Measurements from ENCODE around the gene GRIK4. TPM values are rescaled to one million over a fixed set of nuclear protein-coding genes. Genes with fewer than 3 reads are reported as not detected.

Gene GRIK4
- total and polyA plus RNA-seq, 11 donors, result 0.04 to 0.45 (median 0.12) TPM; not detected in 6

DNA sequence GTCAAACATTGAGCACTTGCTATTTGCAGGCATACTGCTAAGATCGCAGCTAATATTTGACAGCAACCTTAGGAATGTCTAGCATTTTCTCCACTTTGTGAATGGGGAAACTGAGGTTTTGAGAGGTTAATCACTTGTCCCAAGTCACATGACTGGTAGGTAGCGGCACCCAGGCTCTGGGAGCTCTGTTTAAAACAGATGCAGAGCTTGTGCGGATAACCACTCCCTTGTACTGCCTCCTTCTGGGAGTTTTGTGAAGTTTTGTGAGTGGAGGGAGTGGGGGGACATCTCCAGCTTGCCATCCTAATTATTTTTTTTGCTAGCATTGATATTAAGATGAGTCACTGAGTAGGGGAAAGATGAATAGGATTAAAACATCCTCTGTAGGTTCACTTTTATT is 134.7 kb downstream of the GRIK4 start:
- 62 to 76% (median 72%) methylated on average over 3 of the region's 3 CpGs for WGBS, 4 donors
- no peak for ATAC-seq
- no peaks in the 10 kb centered on the region for H3K4me1 ChIP-seq
- DNase-seq, result no peak
- H3K9me3 ChIP-seq, result no peaks in the 10 kb centered on the region
- no peaks in the 10 kb centered on the region for H3K36me3 ChIP-seq
- TF ChIP-seq POLR2A (IDR thresholded peaks at IDR 0.05), result no peak
- TF ChIP-seq, protein P1, sequence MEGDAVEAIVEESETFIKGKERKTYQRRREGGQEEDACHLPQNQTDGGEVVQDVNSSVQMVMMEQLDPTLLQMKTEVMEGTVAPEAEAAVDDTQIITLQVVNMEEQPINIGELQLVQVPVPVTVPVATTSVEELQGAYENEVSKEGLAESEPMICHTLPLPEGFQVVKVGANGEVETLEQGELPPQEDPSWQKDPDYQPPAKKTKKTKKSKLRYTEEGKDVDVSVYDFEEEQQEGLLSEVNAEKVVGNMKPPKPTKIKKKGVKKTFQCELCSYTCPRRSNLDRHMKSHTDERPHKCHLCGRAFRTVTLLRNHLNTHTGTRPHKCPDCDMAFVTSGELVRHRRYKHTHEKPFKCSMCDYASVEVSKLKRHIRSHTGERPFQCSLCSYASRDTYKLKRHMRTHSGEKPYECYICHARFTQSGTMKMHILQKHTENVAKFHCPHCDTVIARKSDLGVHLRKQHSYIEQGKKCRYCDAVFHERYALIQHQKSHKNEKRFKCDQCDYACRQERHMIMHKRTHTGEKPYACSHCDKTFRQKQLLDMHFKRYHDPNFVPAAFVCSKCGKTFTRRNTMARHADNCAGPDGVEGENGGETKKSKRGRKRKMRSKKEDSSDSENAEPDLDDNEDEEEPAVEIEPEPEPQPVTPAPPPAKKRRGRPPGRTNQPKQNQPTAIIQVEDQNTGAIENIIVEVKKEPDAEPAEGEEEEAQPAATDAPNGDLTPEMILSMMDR (IDR thresholded peaks at IDR 0.05), result no peak
- no peak overlapping the region for H3K4me3 ChIP-seq
- H3K27ac ChIP-seq, result no peak overlapping the region
- H3K27me3 ChIP-seq, result peaks cover 0 to 35% (median 5%) of the 10 kb centered on the region in 9 donors
- intact Hi-C loops (cut with DNase I), result no loop called here

DNA sequence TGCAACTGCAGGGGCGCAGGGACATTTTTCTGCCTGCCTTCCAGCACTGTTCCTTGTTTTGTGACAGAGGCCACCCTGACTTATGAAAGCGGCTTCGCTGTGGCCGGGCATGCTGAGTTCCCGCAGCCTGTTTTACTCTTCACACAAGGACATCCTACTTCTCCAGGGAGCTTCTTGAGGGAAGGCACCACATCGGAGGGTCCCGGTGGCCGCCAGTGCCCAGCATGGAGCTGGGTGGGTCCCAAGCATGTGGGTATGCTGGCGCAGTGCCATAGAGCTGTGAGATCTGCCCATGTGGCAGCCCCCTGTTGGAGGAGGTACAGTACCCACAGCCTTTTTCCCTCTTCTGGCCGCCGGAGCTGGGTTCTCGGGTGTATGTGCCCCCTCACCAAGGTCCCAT is 136.1 kb downstream of the GRIK4 start:
- no peak overlapping the region for H3K27ac ChIP-seq
- H3K36me3 ChIP-seq, result no peaks in the 10 kb centered on the region
- intact Hi-C loops (cut with DNase I), result no loop called here
- ATAC-seq (no peak), DNase-seq (no peak)
- no peaks in the 10 kb centered on the region for H3K9me3 ChIP-seq
- H3K4me1 ChIP-seq, result no peaks in the 10 kb centered on the region
- WGBS, 4 donors, result 81 to 89% (median 85%) methylated on average over 8 to 12 of the region's 12 CpGs
- peaks cover 0 to 29% (median 0%) of the 10 kb centered on the region in 9 donors for H3K27me3 ChIP-seq
- TF ChIP-seq, protein P1 (IDR thresholded peaks at IDR 0.05), result no peak
- TF ChIP-seq POLR2A (IDR thresholded peaks at IDR 0.05), result no peak
- no peak overlapping the region for H3K4me3 ChIP-seq

DNA sequence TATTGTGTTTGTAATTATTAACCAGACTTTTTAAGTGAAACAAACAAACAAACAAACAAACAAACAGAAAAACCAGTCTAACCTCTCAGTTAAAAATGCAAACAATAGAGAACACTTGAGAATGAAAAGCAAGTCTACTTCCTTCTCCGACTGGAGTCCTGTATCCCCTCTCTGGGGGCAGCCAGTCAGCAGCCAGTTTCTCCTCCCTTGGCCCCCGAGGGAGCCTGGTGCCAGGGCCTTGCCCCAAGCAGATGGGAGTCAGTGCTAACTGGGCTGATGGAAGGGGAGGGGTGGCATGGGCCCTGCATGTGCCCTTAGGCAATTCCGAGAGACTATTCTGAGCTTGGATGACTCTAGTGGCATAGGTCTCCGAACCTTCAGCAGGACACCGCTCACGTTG is 137.2 kb downstream of the GRIK4 start:
- ATAC-seq, result no peak
- DNase-seq, result no peak
- intact Hi-C loops (cut with DNase I), result no loop called here
- TF ChIP-seq POLR2A (IDR thresholded peaks at IDR 0.05), result no peak
- TF ChIP-seq, protein P1 (IDR thresholded peaks at IDR 0.05), result no peak
- 67 to 78% (median 73%) methylated on average over 6 of the region's 6 CpGs for WGBS, 4 donors
- Histone ChIP-seq H3K36me3 (no peaks in the 10 kb centered on the region), H3K4me1 (no peaks in the 10 kb centered on the region), H3K4me3 (no peak overlapping the region), H3K27me3 (peaks cover 0 to 33% (median 0%) of the 10 kb centered on the region in 9 donors), H3K27ac (no peak overlapping the region), H3K9me3 (no peaks in the 10 kb centered on the region)

DNA sequence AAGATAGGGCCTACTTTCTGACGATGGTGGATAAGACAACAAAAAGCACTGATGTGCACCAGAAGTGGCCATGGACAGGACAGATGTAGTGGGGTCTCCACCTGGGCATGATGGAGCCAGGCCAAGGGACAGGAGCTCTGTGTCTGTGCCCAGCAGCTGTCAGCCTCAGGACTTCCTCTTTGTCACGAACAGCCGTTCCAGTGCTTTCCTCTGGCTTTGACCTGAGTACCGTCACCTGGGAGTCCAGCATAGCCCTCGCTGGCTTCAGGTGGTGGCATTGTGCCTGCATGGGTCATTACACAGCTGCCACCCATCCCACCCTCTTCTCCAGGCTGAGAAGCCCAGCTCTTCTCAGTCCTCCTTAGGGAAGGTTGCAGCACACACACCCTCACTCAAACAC is 137.8 kb downstream of the GRIK4 start:
- Histone ChIP-seq H3K4me1 (no peaks in the 10 kb centered on the region), H3K27me3 (peaks cover 0 to 34% (median 0%) of the 10 kb centered on the region in 9 donors), H3K9me3 (no peaks in the 10 kb centered on the region), H3K4me3 (no peak overlapping the region), H3K36me3 (no peaks in the 10 kb centered on the region), H3K27ac (no peak overlapping the region)
- WGBS, 4 donors, result 44 to 63% (median 56%) methylated on average over 5 of the region's 5 CpGs
- intact Hi-C loops (cut with DNase I), result no loop called here
- DNase-seq (no peak), ATAC-seq (no peak)
- TF ChIP-seq, protein P1 (IDR thresholded peaks at IDR 0.05), result no peak
- TF ChIP-seq POLR2A (IDR thresholded peaks at IDR 0.05), result no peak
